ENCODE measurements around the gene ZNF787. TPM values are rescaled to one million over a fixed set of nuclear protein-coding genes. Genes with fewer than 3 reads are reported as not detected.

Gene ZNF787
- total RNA-seq, 4 donors from 2014 or later = 3.3 to 32.1 (median 21.5) TPM; not detected in 1

DNA sequence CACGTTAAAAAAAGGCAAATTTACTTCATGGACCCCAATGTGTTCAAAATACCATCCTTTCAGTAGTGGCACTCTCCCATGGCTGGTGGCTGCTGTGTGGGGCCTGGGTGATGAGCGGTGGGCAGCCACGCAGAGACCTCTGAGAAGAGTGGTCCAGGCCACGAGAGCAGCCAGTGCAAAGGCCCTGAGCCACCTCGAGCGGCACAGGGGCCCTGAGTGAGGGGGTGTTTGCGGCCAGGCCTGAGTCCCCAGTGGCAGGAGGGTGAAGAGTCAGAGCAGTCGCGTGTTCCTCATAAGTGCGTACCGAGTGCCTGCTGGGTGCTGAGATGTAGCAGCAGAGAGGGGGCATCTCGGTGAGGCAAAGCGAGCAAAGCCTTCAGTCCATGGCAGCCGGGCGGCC lies 27.0 kb upstream of the ZNF787 start:
- TF ChIP-seq, protein P1, sequence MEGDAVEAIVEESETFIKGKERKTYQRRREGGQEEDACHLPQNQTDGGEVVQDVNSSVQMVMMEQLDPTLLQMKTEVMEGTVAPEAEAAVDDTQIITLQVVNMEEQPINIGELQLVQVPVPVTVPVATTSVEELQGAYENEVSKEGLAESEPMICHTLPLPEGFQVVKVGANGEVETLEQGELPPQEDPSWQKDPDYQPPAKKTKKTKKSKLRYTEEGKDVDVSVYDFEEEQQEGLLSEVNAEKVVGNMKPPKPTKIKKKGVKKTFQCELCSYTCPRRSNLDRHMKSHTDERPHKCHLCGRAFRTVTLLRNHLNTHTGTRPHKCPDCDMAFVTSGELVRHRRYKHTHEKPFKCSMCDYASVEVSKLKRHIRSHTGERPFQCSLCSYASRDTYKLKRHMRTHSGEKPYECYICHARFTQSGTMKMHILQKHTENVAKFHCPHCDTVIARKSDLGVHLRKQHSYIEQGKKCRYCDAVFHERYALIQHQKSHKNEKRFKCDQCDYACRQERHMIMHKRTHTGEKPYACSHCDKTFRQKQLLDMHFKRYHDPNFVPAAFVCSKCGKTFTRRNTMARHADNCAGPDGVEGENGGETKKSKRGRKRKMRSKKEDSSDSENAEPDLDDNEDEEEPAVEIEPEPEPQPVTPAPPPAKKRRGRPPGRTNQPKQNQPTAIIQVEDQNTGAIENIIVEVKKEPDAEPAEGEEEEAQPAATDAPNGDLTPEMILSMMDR (IDR thresholded peaks at IDR 0.05) = no peak
- no peak for TF ChIP-seq POLR2A (IDR thresholded peaks at IDR 0.05)

DNA sequence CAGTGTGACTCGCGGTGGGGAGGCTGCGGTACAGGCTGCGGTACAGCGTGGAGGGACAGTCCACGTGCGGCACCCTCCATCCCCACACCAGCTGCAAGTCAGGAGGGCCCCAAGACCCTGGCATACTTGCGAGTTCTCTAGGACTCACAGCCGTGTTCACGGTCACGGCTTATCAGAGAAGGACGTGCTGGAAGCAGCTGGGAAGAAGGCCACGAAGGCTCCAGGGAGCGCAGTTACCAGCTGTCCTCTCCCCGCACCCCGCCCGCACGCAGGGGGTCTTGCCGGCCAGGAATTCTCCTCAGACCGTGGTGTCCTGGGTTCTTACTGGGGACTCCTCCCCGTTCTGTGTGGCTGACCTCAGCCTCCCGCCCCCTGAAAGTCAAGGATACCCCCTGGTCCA lies 26.2 kb upstream of the ZNF787 start:
- TF ChIP-seq, protein P1 (IDR thresholded peaks at IDR 0.05) = no peak
- TF ChIP-seq POLR2A (IDR thresholded peaks at IDR 0.05) = no peak
- intact Hi-C loops (cut with DNase I; ENCODE audit: low total_unique reads) = no loop called here
- no peak overlapping the region for H3K27ac ChIP-seq
- no peaks in the 10 kb centered on the region for H3K27me3 ChIP-seq
- H3K9me3 ChIP-seq = no peaks in the 10 kb centered on the region
- no peaks in the 10 kb centered on the region for H3K4me1 ChIP-seq
- H3K4me3 ChIP-seq = no peak overlapping the region
- DNase-seq = no peak
- H3K36me3 ChIP-seq = no peaks in the 10 kb centered on the region

More for the DNA sequence above, 27.0 kb upstream of the ZNF787 start:
- no peak overlapping the region for H3K4me3 ChIP-seq
- no peak overlapping the region for H3K27ac ChIP-seq
- no peaks in the 10 kb centered on the region for H3K9me3 ChIP-seq
- no peak for DNase-seq
- H3K27me3 ChIP-seq = no peaks in the 10 kb centered on the region
- no peaks in the 10 kb centered on the region for H3K36me3 ChIP-seq
- intact Hi-C loops (cut with DNase I; ENCODE audit: low total_unique reads) = no loop called here
- H3K4me1 ChIP-seq = no peaks in the 10 kb centered on the region

- H3K36me3 ChIP-seq = no peaks in the 10 kb centered on the region
- H3K4me3 ChIP-seq = no peak overlapping the region
- intact Hi-C loops (cut with DNase I; ENCODE audit: low total_unique reads) = no loop called here
- H3K4me1 ChIP-seq = no peaks in the 10 kb centered on the region
- TF ChIP-seq POLR2A (IDR thresholded peaks at IDR 0.05) = no peak
- TF ChIP-seq, protein P1 (IDR thresholded peaks at IDR 0.05) = no peak
- H3K27ac ChIP-seq = no peak overlapping the region
- H3K9me3 ChIP-seq = no peaks in the 10 kb centered on the region
- no peak for DNase-seq
- H3K27me3 ChIP-seq = no peaks in the 10 kb centered on the region
These were observed 25.8 kb upstream of the ZNF787 start for GRCh38 chr19:56146904-56147303.

DNA sequence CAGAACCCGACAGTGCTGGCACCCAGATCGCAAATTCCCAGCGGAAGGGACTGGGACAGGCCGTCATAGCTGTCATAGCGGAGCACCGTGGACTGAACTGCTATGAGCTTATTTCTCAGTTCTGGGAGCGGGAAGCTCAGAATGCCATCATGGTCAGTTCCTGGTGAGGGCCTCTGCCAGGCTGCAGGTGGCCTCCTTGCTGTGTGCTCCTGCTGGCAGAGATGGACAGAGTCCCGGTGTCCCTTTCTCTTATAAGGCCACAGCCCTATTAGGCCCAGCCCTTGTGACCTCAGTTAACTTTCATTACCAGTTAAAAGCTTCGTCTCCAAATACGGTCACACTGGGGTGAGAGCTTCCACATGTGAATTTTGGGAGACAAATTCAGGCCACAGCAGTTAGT lies 24.6 kb upstream of the ZNF787 start:
- Histone ChIP-seq H3K27me3 (no peaks in the 10 kb centered on the region), H3K9me3 (no peaks in the 10 kb centered on the region), H3K4me1 (no peaks in the 10 kb centered on the region), H3K4me3 (no peak overlapping the region), H3K36me3 (no peaks in the 10 kb centered on the region), H3K27ac (no peak overlapping the region)
- intact Hi-C loops (cut with DNase I; ENCODE audit: low total_unique reads) = no loop called here
- TF ChIP-seq, protein P1 (IDR thresholded peaks at IDR 0.05) = no peak
- TF ChIP-seq POLR2A (IDR thresholded peaks at IDR 0.05) = no peak
- DNase-seq = no peak

DNA sequence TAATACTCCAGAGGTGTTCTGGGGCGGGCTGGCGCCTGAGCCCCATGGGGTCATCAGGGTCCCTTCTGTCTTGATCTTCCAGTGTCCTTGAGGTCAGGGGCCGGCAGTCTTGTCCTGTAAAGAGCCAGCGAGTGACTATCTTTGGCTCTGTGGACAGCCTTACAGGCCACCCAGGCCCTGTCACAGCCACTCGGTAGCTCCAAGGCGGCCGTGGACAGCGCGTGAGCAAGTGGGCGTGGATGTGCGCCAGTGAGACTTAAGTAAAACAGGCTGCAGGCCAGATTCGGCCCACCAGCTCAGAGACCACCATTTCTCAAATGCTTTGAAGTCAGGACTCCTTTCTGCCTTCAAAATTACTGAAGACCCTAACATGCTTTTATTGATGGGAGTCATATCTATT lies 23.7 kb upstream of the ZNF787 start:
- no peak overlapping the region for H3K4me3 ChIP-seq
- no peak for DNase-seq
- no peaks in the 10 kb centered on the region for H3K9me3 ChIP-seq
- H3K4me1 ChIP-seq = no peaks in the 10 kb centered on the region
- intact Hi-C loops (cut with DNase I; ENCODE audit: low total_unique reads) = no loop called here
- no peak overlapping the region for H3K27ac ChIP-seq
- H3K27me3 ChIP-seq = no peaks in the 10 kb centered on the region
- no peaks in the 10 kb centered on the region for H3K36me3 ChIP-seq
- no peak for TF ChIP-seq POLR2A (IDR thresholded peaks at IDR 0.05)
- TF ChIP-seq, protein P1 (IDR thresholded peaks at IDR 0.05) = no peak
